ENCODE measurements around the gene GSX2. TPM values are rescaled to one million over a fixed set of nuclear protein-coding genes. Genes with fewer than 3 reads are reported as not detected.
A peak's percentile ranks its signal among the peaks of the same experiment; 100 is the strongest.

Gene GSX2
- total and polyA plus RNA-seq, 2 of the 13 experiments (the other 11 are each of a cell fraction or from before 2014, with no cell fraction given) = not detected

DNA sequence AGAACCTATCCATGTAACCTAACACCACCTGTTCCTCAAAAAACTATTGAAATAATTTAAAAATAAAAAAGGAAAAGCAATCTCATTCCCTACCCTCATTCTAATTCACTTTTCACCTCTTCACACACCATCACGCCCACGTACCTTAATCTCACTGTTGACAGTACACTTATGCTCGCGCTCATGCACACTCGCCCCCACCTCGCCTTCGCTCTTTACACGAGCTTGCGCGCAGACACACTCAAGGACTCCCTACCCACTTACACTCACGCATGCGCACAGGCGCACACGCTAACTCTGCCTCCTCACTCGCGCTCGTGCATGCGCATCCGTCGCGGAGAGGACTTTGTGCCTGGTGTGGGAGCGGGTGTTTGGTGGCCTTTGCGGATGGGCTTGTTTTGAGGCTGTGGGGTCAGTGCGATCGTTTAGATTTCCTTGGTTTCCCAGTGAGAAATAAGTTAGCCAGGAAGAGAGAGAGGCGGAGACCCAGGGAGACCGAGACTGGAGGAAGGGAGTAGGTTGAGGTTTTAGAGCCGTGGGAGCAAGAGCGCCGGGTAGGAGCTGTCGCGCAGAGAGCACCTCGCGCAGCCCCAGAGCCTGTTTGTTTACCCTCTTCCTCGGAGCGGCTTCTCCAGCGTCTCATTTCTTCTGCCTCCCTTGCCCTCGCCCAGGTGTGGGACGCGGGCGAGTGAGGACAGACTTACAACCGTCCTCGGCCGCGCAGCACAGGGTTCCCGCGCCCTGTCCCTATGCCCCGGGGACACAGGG is 8.1 kb upstream of the GSX2 start (continued):
- TF ChIP-seq, protein P1, sequence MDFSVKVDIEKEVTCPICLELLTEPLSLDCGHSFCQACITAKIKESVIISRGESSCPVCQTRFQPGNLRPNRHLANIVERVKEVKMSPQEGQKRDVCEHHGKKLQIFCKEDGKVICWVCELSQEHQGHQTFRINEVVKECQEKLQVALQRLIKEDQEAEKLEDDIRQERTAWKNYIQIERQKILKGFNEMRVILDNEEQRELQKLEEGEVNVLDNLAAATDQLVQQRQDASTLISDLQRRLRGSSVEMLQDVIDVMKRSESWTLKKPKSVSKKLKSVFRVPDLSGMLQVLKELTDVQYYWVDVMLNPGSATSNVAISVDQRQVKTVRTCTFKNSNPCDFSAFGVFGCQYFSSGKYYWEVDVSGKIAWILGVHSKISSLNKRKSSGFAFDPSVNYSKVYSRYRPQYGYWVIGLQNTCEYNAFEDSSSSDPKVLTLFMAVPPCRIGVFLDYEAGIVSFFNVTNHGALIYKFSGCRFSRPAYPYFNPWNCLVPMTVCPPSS (IDR thresholded peaks at IDR 0.05) = no peak
- TF ChIP-seq ARID2 (CRISPR knock-in tag; IDR thresholded peaks at IDR 0.05; ENCODE audit: borderline replicate concordance) (peak; percentile 85; the same call in 1 of the 2 replicates), FOXK2 (IDR thresholded peaks at IDR 0.05) (no peak), PHF21A (CRISPR knock-in tag; IDR thresholded peaks at IDR 0.05) (peak; percentile 52; the same call in 1 of the 2 replicates)

- no peak for FAIRE-seq
- H3K27ac ChIP-seq (ENCODE audit: extremely low read length, insufficient read depth, low read length) = peak overlapping the region; percentile 43
- no peaks in the 10 kb centered on the region for H3K36me3 ChIP-seq (replicated peaks in 1 of 2; ENCODE audit: control insufficient read depth in 1 of 2, insufficient read depth in 2 of 2, low read length in 2 of 2)
- H3K9me3 ChIP-seq (ENCODE audit: low read length) = no peaks in the 10 kb centered on the region
- H2AFZ ChIP-seq (ENCODE audit: low read length) = no peak overlapping the region
- no TSS peak for BruUV-seq (replicated peaks)
- ChIA-PET CTCF (ENCODE audit: low intra/inter-chr PET ratio, low total read pairs) (no interaction called here), POLR2A (interaction anchor here (2.8 kb wide), 1 partner anchor 30 kb away, joined by 18 read pairs; no protein-coding TSS in a partner anchor)
- ATAC-seq = no peak
- WGBS (ENCODE audit: low lambda C conversion rate) = 37% methylated on average over 13 of the region's 13 CpGs
- DNase-seq (ENCODE audit: low spot score) = no peak
- peaks cover 32% of the 10 kb centered on the region for H3K4me1 ChIP-seq (ENCODE audit: insufficient read depth, low read length)
- in situ Hi-C loops (cut with HindIII; ENCODE audit: extremely low pct_ligation_motif_present, low pct_unique_long_range_greater_than_20kb) (no loop called here), intact Hi-C loops (cut with micrococcal nuclease; ENCODE audit: unreplicated experiment) (loop anchor here (5.0 kb wide), 1 partner anchor 1215 kb away; no protein-coding TSS in a partner anchor)
- peak overlapping the region; percentile 60 for H3K9ac ChIP-seq (ENCODE audit: insufficient read depth, low read depth, low read length)
- peak overlapping the region; percentile 52 to 79 (median 56) for H3K4me3 ChIP-seq (replicated peaks in 1 of 3; ENCODE audit: insufficient read depth in 1 of 3, low read depth in 2 of 3, low read length in 3 of 3)
- H3K79me2 ChIP-seq (ENCODE audit: insufficient read depth, low read length) = no peaks in the 10 kb centered on the region
- H3K4me2 ChIP-seq (ENCODE audit: low read depth, low read length) = peak overlapping the region; percentile 96
- no peaks in the 10 kb centered on the region for H4K20me1 ChIP-seq (ENCODE audit: insufficient read depth, low read length)
- H3K27me3 ChIP-seq (ENCODE audit: control insufficient read depth in 1 of 2, insufficient read depth in 2 of 2, low read length in 2 of 2) = peaks cover 4 to 49% of the 10 kb centered on the region in 2 experiments; a peak in 3 of 5 replicates
- TF ChIP-seq ZMYM3 (CRISPR knock-in tag; IDR thresholded peaks at IDR 0.05) = peak; percentile 58; the same call in 1 of the 2 replicates
- TF ChIP-seq, protein P2, sequence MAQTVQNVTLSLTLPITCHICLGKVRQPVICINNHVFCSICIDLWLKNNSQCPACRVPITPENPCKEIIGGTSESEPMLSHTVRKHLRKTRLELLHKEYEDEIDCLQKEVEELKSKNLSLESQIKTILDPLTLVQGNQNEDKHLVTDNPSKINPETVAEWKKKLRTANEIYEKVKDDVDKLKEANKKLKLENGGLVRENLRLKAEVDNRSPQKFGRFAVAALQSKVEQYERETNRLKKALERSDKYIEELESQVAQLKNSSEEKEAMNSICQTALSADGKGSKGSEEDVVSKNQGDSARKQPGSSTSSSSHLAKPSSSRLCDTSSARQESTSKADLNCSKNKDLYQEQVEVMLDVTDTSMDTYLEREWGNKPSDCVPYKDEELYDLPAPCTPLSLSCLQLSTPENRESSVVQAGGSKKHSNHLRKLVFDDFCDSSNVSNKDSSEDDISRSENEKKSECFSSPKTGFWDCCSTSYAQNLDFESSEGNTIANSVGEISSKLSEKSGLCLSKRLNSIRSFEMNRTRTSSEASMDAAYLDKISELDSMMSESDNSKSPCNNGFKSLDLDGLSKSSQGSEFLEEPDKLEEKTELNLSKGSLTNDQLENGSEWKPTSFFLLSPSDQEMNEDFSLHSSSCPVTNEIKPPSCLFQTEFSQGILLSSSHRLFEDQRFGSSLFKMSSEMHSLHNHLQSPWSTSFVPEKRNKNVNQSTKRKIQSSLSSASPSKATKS (CRISPR knock-in tag; IDR thresholded peaks at IDR 0.05) = no peak
- TF ChIP-seq ZNF607 (CRISPR knock-in tag; IDR thresholded peaks at IDR 0.05; ENCODE audit: borderline replicate concordance) = 0 out of 2 replicates have a peak, but pooled peaks have one; percentile 0
- no peak for TF ChIP-seq CCDC6 (CRISPR knock-in tag; IDR thresholded peaks at IDR 0.05)
- TF ChIP-seq ZBTB8A (CRISPR knock-in tag; IDR thresholded peaks at IDR 0.05; ENCODE audit: borderline replicate concordance, low read depth) = no peak
- no peak for TF ChIP-seq GLI4 (CRISPR knock-in tag; IDR thresholded peaks at IDR 0.05; ENCODE audit: borderline replicate concordance)
- TF ChIP-seq TP53 (CRISPR knock-in tag; conservative IDR thresholded peaks at IDR 0.05) = no peak
- no peak for TF ChIP-seq HNF4A (CRISPR knock-in tag; IDR thresholded peaks at IDR 0.05)
- TF ChIP-seq SRF (IDR thresholded peaks at IDR 0.05; ENCODE audit: low read depth, low read length) = no peak
- TF ChIP-seq, protein P3, sequence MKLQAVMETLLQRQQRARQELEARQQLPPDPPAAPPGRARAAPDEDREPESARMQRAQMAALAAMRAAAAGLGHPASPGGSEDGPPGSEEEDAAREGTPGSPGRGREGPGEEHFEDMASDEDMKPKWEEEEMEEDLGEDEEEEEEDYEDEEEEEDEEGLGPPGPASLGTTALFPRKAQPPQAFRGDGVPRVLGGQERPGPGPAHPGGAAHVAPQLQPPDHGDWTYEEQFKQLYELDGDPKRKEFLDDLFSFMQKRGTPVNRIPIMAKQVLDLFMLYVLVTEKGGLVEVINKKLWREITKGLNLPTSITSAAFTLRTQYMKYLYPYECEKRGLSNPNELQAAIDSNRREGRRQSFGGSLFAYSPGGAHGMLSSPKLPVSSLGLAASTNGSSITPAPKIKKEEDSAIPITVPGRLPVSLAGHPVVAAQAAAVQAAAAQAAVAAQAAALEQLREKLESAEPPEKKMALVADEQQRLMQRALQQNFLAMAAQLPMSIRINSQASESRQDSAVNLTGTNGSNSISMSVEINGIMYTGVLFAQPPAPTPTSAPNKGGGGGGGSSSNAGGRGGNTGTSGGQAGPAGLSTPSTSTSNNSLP (IDR thresholded peaks at IDR 0.05; ENCODE audit: low read depth, low read length) = 0 out of 2 replicates have a peak, but pooled peaks have one; percentile 36
- TF ChIP-seq SALL2 (CRISPR knock-in tag; IDR thresholded peaks at IDR 0.05) = no peak
- no peak for TF ChIP-seq TBP (CRISPR knock-in tag; IDR thresholded peaks at IDR 0.05)
Observed at GRCh38 chr4:54092405-54093323, 7.3 kb upstream of the GSX2 start.

Data from HepG2 (cell line).